ENCODE data around the gene ARPC4.
A peak's percentile ranks its signal among the peaks of the same experiment; 100 is the strongest.

Gene ARPC4

GRCh38 chr3:9749296-9749644 lies 43.6 kb upstream of the ARPC4 start:
- TF ChIP-seq CTCF (conservative IDR thresholded peaks at IDR 0.05; ENCODE audit: low read length), result no peak; the same call in 1 of the 2 replicates
- DNase-seq (ENCODE audit: low read depth), result no peak
- H3K4me3 ChIP-seq (ENCODE audit: low read length), result peak overlapping the region; percentile 61

GRCh38 chr3:9749645-9750555 lies 43.0 kb upstream of the ARPC4 start, which contains the start of gene OGG1:
Gene OGG1 (plus strand): TSS chr3:9749952. CDS start chr3:9750287, 335 bp downstream.
- DNase-seq (ENCODE audit: low read depth), result peak; percentile 98
- peak within 1 kb of the TSS; percentile 93 for H3K4me3 ChIP-seq (ENCODE audit: low read length)
- TF ChIP-seq CTCF (conservative IDR thresholded peaks at IDR 0.05; ENCODE audit: low read length), result no peak

- peak; percentile 33 for DNase-seq (ENCODE audit: low read depth)
- TF ChIP-seq CTCF (conservative IDR thresholded peaks at IDR 0.05; ENCODE audit: low read length), result no peak
- peak overlapping the region; percentile 93 for H3K4me3 ChIP-seq (ENCODE audit: low read length)
These were observed 42.1 kb upstream of the ARPC4 start for GRCh38 chr3:9750556-9751411.

- H3K4me3 ChIP-seq (ENCODE audit: low read length), result no peak overlapping the region
- no peak for TF ChIP-seq CTCF (conservative IDR thresholded peaks at IDR 0.05; ENCODE audit: low read length)
- no peak for DNase-seq (ENCODE audit: low read depth)
These were observed 38.2 kb upstream of the ARPC4 start for GRCh38 chr3:9754678-9755077.

GRCh38 chr3:9757427-9757826 lies 35.5 kb upstream of the ARPC4 start:
- TF ChIP-seq CTCF (conservative IDR thresholded peaks at IDR 0.05; ENCODE audit: low read length), result no peak
- H3K4me3 ChIP-seq (ENCODE audit: low read length), result no peak overlapping the region
- no peak for DNase-seq (ENCODE audit: low read depth)

GRCh38 chr3:9760779-9761505 lies 31.9 kb upstream of the ARPC4 start:
- no peak overlapping the region for H3K4me3 ChIP-seq (ENCODE audit: low read length)
- no peak for DNase-seq (ENCODE audit: low read depth)
- TF ChIP-seq CTCF (conservative IDR thresholded peaks at IDR 0.05; ENCODE audit: low read length), result no peak
